GM06990 (cell line): ENCODE results near the gene COX17.

Source experiments
- DNase-seq: peaks from one replicate; pipeline ENCODE4 v3.0.0-alpha.2; 2011; ENCODE audit not compliant: insufficient read length; ENCODE audit errors: extremely low read depth
- H3K27me3 ChIP-seq: replicated peaks from 2 replicates; pipeline ENCODE4 v1.6.0; 2011; ENCODE audit warnings: low read length; ENCODE audit not compliant: control insufficient read depth, insufficient read depth
- H3K36me3 ChIP-seq: 2 replicates; pipeline ENCODE4 v1.5.1; 2011; ENCODE audit warnings: low read length; ENCODE audit not compliant: control insufficient read depth, insufficient read depth
- H3K4me3 ChIP-seq: replicated peaks from 2 replicates; pipeline ENCODE4 v1.5.1; 2011; ENCODE audit warnings: low read depth, mild to moderate bottlenecking, control low read depth, low read length
- TF ChIP-seq, protein P1 (sequence below): IDR thresholded peaks from 2 replicates; pipeline ENCODE4 v1.5.1; 2011; ENCODE audit warnings: low read length, control low read depth, mild to moderate bottlenecking, inconsistent platforms; ENCODE audit not compliant: insufficient read depth, poor library complexity, severe bottlenecking

Gene COX17

DNA sequence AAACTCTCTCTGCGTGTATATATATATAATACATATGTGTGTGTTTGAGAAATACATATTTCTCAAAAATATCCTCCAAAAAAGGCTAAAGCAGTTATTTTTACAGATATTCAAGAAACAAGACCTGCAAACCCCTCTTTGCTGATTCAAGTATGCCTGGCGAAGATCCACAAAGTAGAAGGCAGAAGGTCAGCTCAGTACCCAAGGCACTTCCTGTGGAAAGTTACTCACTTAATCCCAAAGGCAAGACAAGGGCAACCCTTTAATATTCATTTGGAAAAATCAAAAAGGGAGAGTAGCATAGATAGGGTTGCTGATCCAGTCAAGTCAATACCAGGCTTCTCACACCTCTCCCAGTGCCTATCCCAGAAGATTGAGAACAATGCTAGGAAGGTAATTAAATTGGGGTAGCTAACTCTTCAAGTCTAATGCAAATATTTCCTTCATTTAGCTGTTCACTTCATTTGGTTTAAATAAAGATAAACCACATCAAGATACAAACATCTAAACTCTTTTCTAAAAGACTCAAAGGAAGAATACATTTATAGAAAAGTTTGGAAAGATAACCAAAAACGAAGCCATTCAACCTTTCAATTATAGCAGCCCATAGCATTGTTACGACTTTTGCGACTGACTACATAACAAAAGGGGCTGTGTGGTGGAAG is 7.2 kb downstream of the COX17 start:
- no peak overlapping the region for H3K4me3 ChIP-seq
- no peaks in the 10 kb centered on the region for H3K27me3 ChIP-seq
- H3K36me3 ChIP-seq, result peaks cover 6% of the 10 kb centered on the region
- TF ChIP-seq, protein P1, sequence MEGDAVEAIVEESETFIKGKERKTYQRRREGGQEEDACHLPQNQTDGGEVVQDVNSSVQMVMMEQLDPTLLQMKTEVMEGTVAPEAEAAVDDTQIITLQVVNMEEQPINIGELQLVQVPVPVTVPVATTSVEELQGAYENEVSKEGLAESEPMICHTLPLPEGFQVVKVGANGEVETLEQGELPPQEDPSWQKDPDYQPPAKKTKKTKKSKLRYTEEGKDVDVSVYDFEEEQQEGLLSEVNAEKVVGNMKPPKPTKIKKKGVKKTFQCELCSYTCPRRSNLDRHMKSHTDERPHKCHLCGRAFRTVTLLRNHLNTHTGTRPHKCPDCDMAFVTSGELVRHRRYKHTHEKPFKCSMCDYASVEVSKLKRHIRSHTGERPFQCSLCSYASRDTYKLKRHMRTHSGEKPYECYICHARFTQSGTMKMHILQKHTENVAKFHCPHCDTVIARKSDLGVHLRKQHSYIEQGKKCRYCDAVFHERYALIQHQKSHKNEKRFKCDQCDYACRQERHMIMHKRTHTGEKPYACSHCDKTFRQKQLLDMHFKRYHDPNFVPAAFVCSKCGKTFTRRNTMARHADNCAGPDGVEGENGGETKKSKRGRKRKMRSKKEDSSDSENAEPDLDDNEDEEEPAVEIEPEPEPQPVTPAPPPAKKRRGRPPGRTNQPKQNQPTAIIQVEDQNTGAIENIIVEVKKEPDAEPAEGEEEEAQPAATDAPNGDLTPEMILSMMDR, result no peak
- DNase-seq, result no peak

DNA sequence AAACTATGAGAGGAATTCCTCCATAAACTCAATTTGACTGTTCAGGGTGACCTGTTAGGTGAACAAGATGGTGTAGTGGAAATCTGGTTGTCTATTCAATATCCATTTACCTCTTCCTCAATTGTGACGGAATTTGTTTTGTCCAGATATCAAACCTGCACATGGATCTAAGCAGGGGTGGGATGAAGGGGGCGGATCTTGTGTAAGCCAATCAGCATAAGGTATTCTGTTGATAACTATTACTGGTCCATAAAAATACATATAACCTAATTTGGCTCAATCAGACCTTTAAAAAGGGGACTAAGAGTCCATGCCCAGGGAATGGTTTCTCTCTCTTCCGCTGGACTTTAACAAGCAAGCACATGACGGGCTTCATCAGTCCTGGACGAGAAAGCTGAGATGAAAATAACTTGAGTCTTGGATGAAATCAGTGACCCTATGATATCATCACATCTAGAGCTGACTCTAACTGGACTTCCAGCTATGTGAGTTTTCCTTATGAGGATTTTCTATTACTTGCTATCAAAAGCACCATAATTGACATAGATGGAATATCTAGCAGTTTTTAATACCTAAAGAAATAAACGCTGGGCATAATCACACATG is 11.1 kb downstream of the COX17 start:
- Histone ChIP-seq H3K36me3 (no peaks in the 10 kb centered on the region; the same call in none of the 2 replicates), H3K27me3 (no peaks in the 10 kb centered on the region), H3K4me3 (no peak overlapping the region)
- TF ChIP-seq, protein P1, result no peak
- no peak for DNase-seq

DNA sequence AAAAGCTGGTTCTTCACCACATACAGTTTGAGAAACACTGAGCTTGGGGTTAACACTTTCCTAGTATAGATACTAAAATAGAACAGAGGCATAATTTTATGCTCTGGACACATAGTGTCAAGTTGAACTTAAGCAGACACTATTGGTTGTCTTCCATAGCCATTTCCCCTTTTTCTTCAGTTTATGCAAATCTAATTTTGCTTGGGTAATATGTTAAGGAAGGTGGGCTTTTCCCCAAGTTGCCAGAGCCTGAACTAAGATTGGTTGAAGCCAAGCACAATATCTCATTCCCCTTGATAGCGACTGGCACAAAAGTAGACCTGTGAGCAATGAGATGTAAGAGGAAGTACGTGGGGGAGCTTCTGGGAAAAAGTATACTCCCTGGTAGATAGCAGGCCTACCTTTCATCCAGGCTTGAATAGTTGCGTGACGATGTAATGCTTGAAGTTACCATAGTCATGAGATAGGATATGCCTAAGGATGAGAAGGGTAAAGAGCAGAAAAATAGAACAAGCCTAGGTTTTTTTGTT is 12.3 kb downstream of the COX17 start:
- TF ChIP-seq, protein P1, result no peak
- Histone ChIP-seq H3K4me3 (no peak overlapping the region), H3K27me3 (no peaks in the 10 kb centered on the region), H3K36me3 (peaks cover 1% of the 10 kb centered on the region)
- no peak for DNase-seq

DNA sequence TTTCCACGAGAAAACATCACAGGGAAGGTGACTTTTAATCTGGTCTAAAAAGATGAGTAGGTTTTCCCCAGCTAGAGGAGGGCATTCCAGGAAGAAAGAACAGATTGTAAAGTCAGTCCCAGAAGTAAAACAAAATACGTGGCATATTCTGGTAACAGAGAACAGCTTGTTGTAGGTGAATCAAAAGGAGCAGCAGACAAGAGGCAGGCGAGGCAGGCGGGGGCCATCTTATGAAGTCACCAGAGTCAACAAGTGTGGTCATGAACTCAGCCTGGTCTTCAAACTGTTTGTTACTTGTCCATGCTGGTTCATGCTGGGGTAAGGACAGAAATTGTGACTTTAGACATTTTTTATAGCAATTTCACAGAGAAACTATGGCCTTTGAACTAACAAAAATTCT is 12.8 kb downstream of the COX17 start:
- DNase-seq, result no peak
- peaks cover 4% of the 10 kb centered on the region for H3K36me3 ChIP-seq
- TF ChIP-seq, protein P1, result no peak
- no peaks in the 10 kb centered on the region for H3K27me3 ChIP-seq
- no peak overlapping the region for H3K4me3 ChIP-seq

DNA sequence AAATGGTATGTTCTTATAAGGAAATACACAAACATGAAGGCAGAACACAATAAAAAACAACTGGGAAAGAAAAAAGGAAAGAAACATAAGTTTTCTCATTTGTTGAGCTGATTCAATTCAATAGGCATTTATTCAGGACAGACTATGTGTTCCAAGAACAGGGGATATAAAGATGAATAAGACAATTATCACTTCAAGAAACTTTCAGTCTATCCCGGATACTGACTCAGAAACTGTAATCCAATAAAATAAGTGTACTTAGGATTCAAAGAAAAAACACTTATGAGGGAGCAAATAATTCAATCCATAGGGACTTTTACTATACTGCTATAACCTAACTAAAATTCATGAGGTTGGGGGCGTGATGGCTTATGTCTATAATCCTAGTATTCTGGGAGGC is 13.3 kb downstream of the COX17 start:
- Histone ChIP-seq H3K4me3 (no peak overlapping the region), H3K27me3 (no peaks in the 10 kb centered on the region), H3K36me3 (peaks cover 4% of the 10 kb centered on the region)
- TF ChIP-seq, protein P1, result no peak
- no peak for DNase-seq
